GM23338 (cell line): ENCODE measurements around the gene ARHGEF10L. TPM values are rescaled to one million over a fixed set of nuclear protein-coding genes. Genes with fewer than 3 reads are reported as not detected.

Source experiments
- ATAC-seq: fragments of 200-7000 bp; cut with Tn5 transposase; 3 replicates; pipeline ENCODE4 v1.9.1; 2020
- DNase-seq: peaks from one replicate; pipeline ENCODE4 v3.0.0-alpha.2; 2015; ENCODE audit warnings: low spot score
- H2AFZ ChIP-seq: fragments of 200-600 bp; sonication (generic); 2 replicates; pipeline ENCODE4 v1.8.0; 2016; ENCODE audit warnings: antibody characterized with exemption, mild to moderate bottlenecking, moderate library complexity
- H3F3A ChIP-seq: fragments of 200-600 bp; sonication (generic); replicated peaks from 2 replicates; pipeline ENCODE4 v1.8.0; 2017; ENCODE audit warnings: antibody characterized with exemption, mixed run types, low read depth
- H3K27ac ChIP-seq: fragments of 200-600 bp; sonication (generic); 2 replicates; pipeline ENCODE4 v1.6.1; 2016; ENCODE audit warnings: low read depth
- H3K27me3 ChIP-seq: fragments of 200-600 bp; sonication (generic); 2 replicates; pipeline ENCODE4 v1.8.0; 2016; ENCODE audit warnings: mild to moderate bottlenecking, mixed run types, moderate library complexity; ENCODE audit not compliant: insufficient read depth
- H3K36me3 ChIP-seq: fragments of 200-600 bp; sonication (generic); 2 replicates; pipeline ENCODE4 v1.8.0; 2016; ENCODE audit warnings: mild to moderate bottlenecking; ENCODE audit not compliant: insufficient read depth
- H3K4me1 ChIP-seq: fragments of 200-600 bp; sonication (generic); 2 replicates; pipeline ENCODE4 v1.8.0; 2016; ENCODE audit warnings: mild to moderate bottlenecking, moderate library complexity; ENCODE audit not compliant: insufficient read depth
- H3K4me2 ChIP-seq: fragments of 200-600 bp; sonication (generic); 2 replicates; pipeline ENCODE4 v1.7.1; 2017; ENCODE audit warnings: mixed run types
- H3K4me3 ChIP-seq: fragments of 200-600 bp; sonication (generic); 2 replicates; pipeline ENCODE4 v1.6.1; 2016; ENCODE audit warnings: mixed run types
- H3K79me2 ChIP-seq: fragments of 200-600 bp; sonication (generic); replicated peaks from 2 replicates; pipeline ENCODE4 v1.8.0; 2017; ENCODE audit warnings: mild to moderate bottlenecking; ENCODE audit not compliant: insufficient read depth
- H3K9me2 ChIP-seq: fragments of 200-600 bp; sonication (generic); 2 replicates; pipeline ENCODE4 v1.8.0; 2017; ENCODE audit not compliant: insufficient read depth
- H4K20me1 ChIP-seq: fragments of 200-600 bp; sonication (generic); replicated peaks from 2 replicates; pipeline ENCODE4 v1.8.0; 2017; ENCODE audit warnings: mild to moderate bottlenecking; ENCODE audit not compliant: insufficient read depth
- H3K27ac Mint-ChIP-seq: 2 replicates; pipeline ENCODE4 v1.8.0; 2020; ENCODE audit warnings: inconsistent platforms, mild to moderate bottlenecking, moderate library complexity, mixed read lengths
- H3K27me3 Mint-ChIP-seq: 3 replicates; pipeline ENCODE4 v1.8.0; 2022; ENCODE audit warnings: low read depth, mild to moderate bottlenecking, moderate library complexity, mixed read lengths, inconsistent platforms; ENCODE audit not compliant: insufficient read depth, poor library complexity
- H3K36me3 Mint-ChIP-seq: 3 replicates; pipeline ENCODE4 v1.8.0; 2021; ENCODE audit warnings: low read depth, mild to moderate bottlenecking, inconsistent platforms, moderate library complexity, mixed read lengths
- H3K4me1 Mint-ChIP-seq: 3 replicates; pipeline ENCODE4 v1.8.0; 2020; ENCODE audit warnings: mild to moderate bottlenecking, inconsistent platforms, mixed read lengths
- H3K4me3 Mint-ChIP-seq: 3 replicates; pipeline ENCODE4 v1.8.0; 2021; ENCODE audit warnings: moderate library complexity, mild to moderate bottlenecking, inconsistent platforms, mixed read lengths
- H3K9me3 Mint-ChIP-seq: 3 replicates; pipeline ENCODE4 v1.8.0; 2020; ENCODE audit warnings: moderate library complexity, mild to moderate bottlenecking, inconsistent platforms, mixed read lengths
- CREB1 ChIP-seq: fragments of 250-450 bp; sonication (Bioruptor Pico); IDR thresholded peaks from 2 replicates; pipeline ENCODE4 v1.5.0; 2020; ENCODE audit warnings: low read depth, mild to moderate bottlenecking, moderate library complexity
- CTCF ChIP-seq, 2 experiments: fragments of 200-600 bp in 1 of 2; sonication (generic) in 1 of 2; conservative IDR thresholded peaks; 2 replicates each; pipeline versions ENCODE4 v1.5.1 to v1.6.1; 2016 to 2017; ENCODE audit warnings: antibody characterized with exemption in 2 of 2, low read depth in 2 of 2, mild to moderate bottlenecking in 2 of 2, moderate library complexity in 1 of 2
- ETS1 ChIP-seq: IDR thresholded peaks from 2 replicates; pipeline ENCODE4 v1.6.1; 2016; ENCODE audit warnings: antibody characterized with exemption
- EZH2phosphoT487 ChIP-seq: fragments of 200-600 bp; sonication (generic); IDR thresholded peaks from one replicate; pipeline ENCODE4 v1.8.1; 2018; ENCODE audit warnings: antibody characterized with exemption; ENCODE audit not compliant: unreplicated experiment
- NANOG ChIP-seq: IDR thresholded peaks from 2 replicates; pipeline ENCODE4 v1.6.1; 2016; ENCODE audit warnings: antibody characterized with exemption, borderline replicate concordance
- POLR2AphosphoS5 ChIP-seq: IDR thresholded peaks from 2 replicates; pipeline ENCODE4 v1.6.1; 2016; ENCODE audit warnings: antibody characterized with exemption, low read depth
- STAT1 ChIP-seq: IDR thresholded peaks from one replicate; pipeline ENCODE4 v1.6.1; 2016; ENCODE audit warnings: antibody characterized with exemption; ENCODE audit not compliant: unreplicated experiment
- ZNF114 ChIP-seq: fragments of 250-450 bp; sonication (Bioruptor Pico); IDR thresholded peaks from 2 replicates; pipeline ENCODE4 v1.5.0; 2020; ENCODE audit warnings: mild to moderate bottlenecking, moderate library complexity
- ZNF462 ChIP-seq: fragments of 250-450 bp; sonication (Bioruptor Pico); IDR thresholded peaks from 2 replicates; pipeline ENCODE4 v1.5.0; 2020; ENCODE audit warnings: mild to moderate bottlenecking, moderate library complexity
- polyA plus RNA-seq: library from polyadenylated mRNA; unstranded; fragments of >200 nt; fragmentation: Nextera tagmentation; extraction: Ambion mirVana; gene quantifications from 2 replicates; pipeline ENCODE4 v1.2.1, GENCODE V29; 2016
- total RNA-seq: library from RNA; depleted of rRNA; stranded (reverse); fragments of >200 nt; shearing (Covaris generic); gene quantifications from 2 replicates; pipeline ENCODE4 v1.2.3, GENCODE V29; 2014

ARHGEF10L gene
- total and polyA plus RNA-seq, 2 experiments from 2014 or later = 12.1 to 46.8 TPM

- peaks cover 10% of the 10 kb centered on the region; the same call in 1 of the 2 replicates for H4K20me1 ChIP-seq
- no peak overlapping the region for H3K27ac Mint-ChIP-seq
Observed at GRCh38 chr1:17577907-17578297, 38.4 kb downstream of the ARHGEF10L start.

More at GRCh38 chr1:17577907-17578297, 38.4 kb downstream of the ARHGEF10L start:
- Histone ChIP-seq H3K27me3 (no peaks in the 10 kb centered on the region), H3K4me3 (no peak overlapping the region), H3K4me2 (no peak overlapping the region), H3K9me2 (no peaks in the 10 kb centered on the region), H3K27ac (peak overlapping the region; percentile 14; the same call in 1 of the 2 replicates), H3F3A (0 out of 2 replicates have a peak, but pooled peaks cover 5% of the 10 kb centered on the region), H2AFZ (no peak overlapping the region), H3K4me1 (peaks cover 72% of the 10 kb centered on the region), H3K36me3 (no peaks in the 10 kb centered on the region), H3K79me2 (peaks cover 76% of the 10 kb centered on the region)
- no peaks in the 10 kb centered on the region for H3K9me3 Mint-ChIP-seq
- no peak overlapping the region for H3K4me3 Mint-ChIP-seq
- H3K4me1 Mint-ChIP-seq = peaks cover 80% of the 10 kb centered on the region
- no peaks in the 10 kb centered on the region; the same call in 2 of the 3 replicates for H3K36me3 Mint-ChIP-seq
- no peak for TF ChIP-seq NANOG
- TF ChIP-seq CTCF (conservative IDR thresholded peaks at IDR 0.05; ENCODE audit: low read depth in 2 of 2) = peak; percentile 16 to 22; a peak in 1 of 4 replicates
- no peak for TF ChIP-seq ZNF114 (CRISPR knock-in tag)
- TF ChIP-seq STAT1 = no peak
- no peak for TF ChIP-seq POLR2AphosphoS5
- TF ChIP-seq ETS1 = no peak
- no peak for TF ChIP-seq CREB1 (CRISPR knock-in tag)
- no peak for TF ChIP-seq ZNF462
- no peak for TF ChIP-seq EZH2phosphoT487
- DNase-seq (no peak), ATAC-seq (no peak)
- peaks cover 20% of the 10 kb centered on the region for H3K27me3 Mint-ChIP-seq
